Ishikawa (cell line): ENCODE results near the gene RIT1.

ENCODE experiments used
- CEBPB ChIP-seq: IDR thresholded peaks from 2 replicates; pipeline ENCODE4 v1.6.1; 2012
- CREB1 ChIP-seq: IDR thresholded peaks from 2 replicates; pipeline ENCODE4 v1.6.1; 2012; ENCODE audit warnings: low read depth
- EGR1 ChIP-seq: IDR thresholded peaks from 2 replicates; pipeline ENCODE4 v1.6.1; 2012
- EP300 ChIP-seq: IDR thresholded peaks from 2 replicates; pipeline ENCODE4 v1.6.1; 2012; ENCODE audit warnings: borderline replicate concordance
- FOXM1 ChIP-seq: IDR thresholded peaks from 2 replicates; pipeline ENCODE4 v1.6.1; 2012; ENCODE audit warnings: low read depth, borderline replicate concordance
- NFIC ChIP-seq: IDR thresholded peaks from 2 replicates; pipeline ENCODE4 v1.6.1; 2012
- RAD21 ChIP-seq: IDR thresholded peaks from 2 replicates; pipeline ENCODE4 v1.6.1; 2012; ENCODE audit warnings: low read depth
- TAF1 ChIP-seq: IDR thresholded peaks from 2 replicates; pipeline ENCODE4 v1.6.1; 2012; ENCODE audit warnings: low read depth, mild to moderate bottlenecking
- TCF12 ChIP-seq: IDR thresholded peaks from 2 replicates; pipeline ENCODE4 v1.6.1; 2012; ENCODE audit warnings: low read depth
- TEAD4 ChIP-seq: IDR thresholded peaks from 2 replicates; pipeline ENCODE4 v1.6.1; 2012
- YY1 ChIP-seq: IDR thresholded peaks from 2 replicates; pipeline ENCODE4 v1.6.1; 2012; ENCODE audit warnings: low read depth
- ZBTB7A ChIP-seq: IDR thresholded peaks from 2 replicates; pipeline ENCODE4 v1.6.1; 2012; ENCODE audit warnings: low read depth
- TF ChIP-seq, protein P1 (sequence below): IDR thresholded peaks from 2 replicates; pipeline ENCODE4 v1.6.1; 2012
- TF ChIP-seq, protein P2 (sequence below): IDR thresholded peaks from 2 replicates; pipeline ENCODE4 v1.6.1; 2012
- TF ChIP-seq, protein P3 (sequence below): IDR thresholded peaks from 2 replicates; pipeline ENCODE4 v1.6.1; 2012; ENCODE audit warnings: low read depth, mild to moderate bottlenecking

RIT1 gene

DNA sequence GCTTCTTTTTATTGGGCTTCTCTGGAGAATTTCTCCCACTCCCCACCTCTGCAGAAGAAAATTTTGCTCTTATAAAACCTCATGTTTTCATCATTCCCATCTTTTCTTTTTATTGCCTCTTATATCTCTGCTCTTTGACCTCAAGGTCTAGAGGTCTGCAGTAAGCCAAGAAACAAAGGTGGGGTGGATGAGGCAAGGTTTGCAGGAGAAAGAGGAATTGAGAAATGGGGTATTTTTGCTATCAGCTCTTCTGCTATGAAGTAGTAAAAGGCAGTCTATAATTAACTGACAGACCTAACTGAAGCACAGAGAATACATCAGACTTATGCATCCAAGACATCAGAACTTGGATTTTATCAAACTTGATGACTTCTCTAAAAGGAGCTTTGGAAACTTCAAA lies 28.9 kb downstream of the RIT1 start:
- no peak for TF ChIP-seq CEBPB
- TF ChIP-seq TCF12: no peak
- no peak for TF ChIP-seq CREB1
- no peak for TF ChIP-seq YY1
- TF ChIP-seq TAF1: no peak
- TF ChIP-seq TEAD4: no peak
- TF ChIP-seq, protein P1, sequence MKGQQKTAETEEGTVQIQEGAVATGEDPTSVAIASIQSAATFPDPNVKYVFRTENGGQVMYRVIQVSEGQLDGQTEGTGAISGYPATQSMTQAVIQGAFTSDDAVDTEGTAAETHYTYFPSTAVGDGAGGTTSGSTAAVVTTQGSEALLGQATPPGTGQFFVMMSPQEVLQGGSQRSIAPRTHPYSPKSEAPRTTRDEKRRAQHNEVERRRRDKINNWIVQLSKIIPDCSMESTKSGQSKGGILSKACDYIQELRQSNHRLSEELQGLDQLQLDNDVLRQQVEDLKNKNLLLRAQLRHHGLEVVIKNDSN: no peak
- no peak for TF ChIP-seq FOXM1
- no peak for TF ChIP-seq EGR1
- no peak for TF ChIP-seq EP300

DNA sequence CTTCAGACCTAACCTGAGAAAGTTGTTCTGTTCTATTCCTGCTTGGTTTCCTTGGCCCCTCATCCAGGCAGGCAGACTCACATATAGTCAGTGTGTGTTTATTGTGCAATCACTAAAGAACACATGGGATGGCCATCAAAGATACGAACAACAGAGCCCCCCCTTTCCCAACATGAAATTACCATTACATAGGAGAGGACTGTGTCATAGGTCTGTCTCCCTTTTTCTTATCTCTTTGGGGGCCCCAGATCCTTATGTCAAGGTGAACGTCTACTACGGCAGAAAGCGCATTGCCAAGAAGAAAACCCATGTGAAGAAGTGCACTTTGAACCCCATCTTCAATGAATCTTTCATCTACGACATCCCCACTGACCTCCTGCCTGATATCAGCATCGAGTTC lies 30.2 kb downstream of the RIT1 start:
- TF ChIP-seq YY1 (no peak), NFIC (no peak), TCF12 (no peak), TEAD4 (no peak), EGR1 (no peak), EP300 (no peak), CEBPB (no peak)
- TF ChIP-seq, protein P1: no peak
- TF ChIP-seq, protein P2, sequence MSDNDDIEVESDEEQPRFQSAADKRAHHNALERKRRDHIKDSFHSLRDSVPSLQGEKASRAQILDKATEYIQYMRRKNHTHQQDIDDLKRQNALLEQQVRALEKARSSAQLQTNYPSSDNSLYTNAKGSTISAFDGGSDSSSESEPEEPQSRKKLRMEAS: no peak

DNA sequence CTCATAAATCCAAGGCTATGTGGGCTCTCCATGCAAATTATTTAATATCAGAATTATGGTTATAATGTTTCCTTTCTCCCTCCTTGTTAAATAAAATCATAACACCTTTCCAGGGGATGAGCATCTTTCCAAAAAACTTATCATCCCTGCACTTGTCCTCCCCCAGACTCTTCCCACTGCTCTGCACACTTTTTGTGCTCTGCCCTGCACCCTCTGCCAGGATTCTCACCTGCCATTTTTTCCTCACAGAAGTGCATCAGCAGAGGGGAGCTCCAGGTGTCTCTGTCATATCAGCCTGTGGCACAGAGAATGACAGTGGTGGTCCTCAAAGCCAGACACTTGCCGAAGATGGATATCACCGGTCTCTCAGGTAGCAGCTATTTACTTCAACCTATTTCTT lies 30.9 kb downstream of the RIT1 start:
- TF ChIP-seq, protein P3, sequence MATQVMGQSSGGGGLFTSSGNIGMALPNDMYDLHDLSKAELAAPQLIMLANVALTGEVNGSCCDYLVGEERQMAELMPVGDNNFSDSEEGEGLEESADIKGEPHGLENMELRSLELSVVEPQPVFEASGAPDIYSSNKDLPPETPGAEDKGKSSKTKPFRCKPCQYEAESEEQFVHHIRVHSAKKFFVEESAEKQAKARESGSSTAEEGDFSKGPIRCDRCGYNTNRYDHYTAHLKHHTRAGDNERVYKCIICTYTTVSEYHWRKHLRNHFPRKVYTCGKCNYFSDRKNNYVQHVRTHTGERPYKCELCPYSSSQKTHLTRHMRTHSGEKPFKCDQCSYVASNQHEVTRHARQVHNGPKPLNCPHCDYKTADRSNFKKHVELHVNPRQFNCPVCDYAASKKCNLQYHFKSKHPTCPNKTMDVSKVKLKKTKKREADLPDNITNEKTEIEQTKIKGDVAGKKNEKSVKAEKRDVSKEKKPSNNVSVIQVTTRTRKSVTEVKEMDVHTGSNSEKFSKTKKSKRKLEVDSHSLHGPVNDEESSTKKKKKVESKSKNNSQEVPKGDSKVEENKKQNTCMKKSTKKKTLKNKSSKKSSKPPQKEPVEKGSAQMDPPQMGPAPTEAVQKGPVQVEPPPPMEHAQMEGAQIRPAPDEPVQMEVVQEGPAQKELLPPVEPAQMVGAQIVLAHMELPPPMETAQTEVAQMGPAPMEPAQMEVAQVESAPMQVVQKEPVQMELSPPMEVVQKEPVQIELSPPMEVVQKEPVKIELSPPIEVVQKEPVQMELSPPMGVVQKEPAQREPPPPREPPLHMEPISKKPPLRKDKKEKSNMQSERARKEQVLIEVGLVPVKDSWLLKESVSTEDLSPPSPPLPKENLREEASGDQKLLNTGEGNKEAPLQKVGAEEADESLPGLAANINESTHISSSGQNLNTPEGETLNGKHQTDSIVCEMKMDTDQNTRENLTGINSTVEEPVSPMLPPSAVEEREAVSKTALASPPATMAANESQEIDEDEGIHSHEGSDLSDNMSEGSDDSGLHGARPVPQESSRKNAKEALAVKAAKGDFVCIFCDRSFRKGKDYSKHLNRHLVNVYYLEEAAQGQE: no peak
- TF ChIP-seq TCF12 (no peak), ZBTB7A (no peak), RAD21 (no peak), YY1 (no peak), FOXM1 (no peak), CREB1 (no peak), CEBPB (no peak), TAF1 (no peak), EP300 (no peak), NFIC (no peak), TEAD4 (no peak), EGR1 (no peak)
- TF ChIP-seq, protein P1: no peak

DNA sequence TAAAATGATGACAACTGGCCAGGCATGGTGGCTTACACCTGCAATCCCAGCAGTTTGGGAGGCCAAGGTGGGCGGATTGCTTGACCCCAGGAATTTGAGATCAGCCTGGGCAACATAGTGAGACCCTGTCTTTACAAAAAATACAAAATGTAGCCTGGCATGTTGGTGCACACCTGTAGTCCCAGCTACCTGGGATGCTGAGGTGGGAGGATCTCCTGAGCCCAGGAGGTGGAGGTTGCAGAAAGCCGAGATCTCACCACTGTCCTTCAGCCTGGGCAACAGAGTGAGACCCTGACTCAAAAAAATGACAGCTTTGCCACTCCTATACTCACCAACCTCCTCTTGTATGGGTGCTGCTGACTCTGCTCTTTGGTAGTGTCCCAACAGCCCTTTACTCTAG lies 33.2 kb downstream of the RIT1 start:
- no peak for TF ChIP-seq TEAD4
- no peak for TF ChIP-seq FOXM1
- TF ChIP-seq CEBPB: no peak
- TF ChIP-seq, protein P2: no peak
- TF ChIP-seq TCF12: no peak
- TF ChIP-seq, protein P1: no peak
- no peak for TF ChIP-seq EP300
- TF ChIP-seq CREB1: no peak
- no peak for TF ChIP-seq RAD21
- TF ChIP-seq YY1: no peak
- no peak for TF ChIP-seq ZBTB7A
- TF ChIP-seq, protein P3: no peak
- no peak for TF ChIP-seq NFIC
- no peak for TF ChIP-seq EGR1
- no peak for TF ChIP-seq TAF1

DNA sequence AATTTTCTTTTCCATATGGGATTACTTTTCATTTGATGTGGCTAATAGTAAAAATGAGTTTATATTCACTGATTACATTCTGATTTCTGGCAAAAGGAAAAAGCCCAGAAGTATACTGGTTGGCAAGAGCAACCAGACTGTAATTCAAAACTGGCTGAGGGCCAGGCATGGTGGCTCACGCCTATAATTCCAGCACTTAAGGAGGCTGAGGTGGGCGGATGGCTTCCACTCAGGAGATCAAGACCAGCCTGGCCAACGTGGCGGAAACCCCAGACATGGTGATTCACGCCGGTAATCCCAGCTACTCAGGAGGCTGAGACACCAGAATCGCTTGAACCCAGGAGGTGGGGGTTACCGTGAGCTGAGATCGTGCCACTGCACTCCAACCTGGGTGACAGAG lies 37.3 kb downstream of the RIT1 start:
- TF ChIP-seq FOXM1 (no peak), TCF12 (no peak), NFIC (peak; percentile 53)

DNA sequence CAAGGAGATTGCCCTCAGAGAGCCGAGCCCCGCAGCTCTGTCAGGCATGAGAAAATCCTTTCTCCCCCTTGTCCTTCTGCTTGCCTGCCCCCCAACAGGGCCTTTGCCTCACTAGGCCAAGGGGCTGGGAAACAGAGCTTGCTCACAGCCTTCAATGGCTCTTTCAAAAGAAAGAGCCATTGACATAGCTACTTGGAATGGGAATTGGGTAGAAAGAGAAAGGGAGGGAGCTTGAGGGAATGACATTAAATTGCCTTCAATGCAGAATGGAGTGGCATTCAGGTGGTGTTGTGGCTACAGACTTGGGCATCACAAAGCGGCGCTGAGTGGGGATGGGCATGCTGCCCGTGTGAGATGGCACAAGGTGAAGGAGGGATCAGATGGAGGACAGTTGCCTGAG lies 38.6 kb downstream of the RIT1 start:
- TF ChIP-seq RAD21: no peak
- no peak for TF ChIP-seq EP300
